SK-N-MC (cell line): ENCODE measurements around the gene TEAD2.

ENCODE experiments used
- EZH2 ChIP-seq: fragments of 200-600 bp; sonication (generic); IDR thresholded peaks from one replicate; pipeline ENCODE4 v1.6.1; 2017; ENCODE audit warnings: antibody characterized with exemption
- POLR2AphosphoS5 ChIP-seq: IDR thresholded peaks from 2 replicates; pipeline ENCODE4 v1.6.1; 2012; ENCODE audit warnings: mild to moderate bottlenecking, low read depth, low read length, borderline replicate concordance

DNA sequence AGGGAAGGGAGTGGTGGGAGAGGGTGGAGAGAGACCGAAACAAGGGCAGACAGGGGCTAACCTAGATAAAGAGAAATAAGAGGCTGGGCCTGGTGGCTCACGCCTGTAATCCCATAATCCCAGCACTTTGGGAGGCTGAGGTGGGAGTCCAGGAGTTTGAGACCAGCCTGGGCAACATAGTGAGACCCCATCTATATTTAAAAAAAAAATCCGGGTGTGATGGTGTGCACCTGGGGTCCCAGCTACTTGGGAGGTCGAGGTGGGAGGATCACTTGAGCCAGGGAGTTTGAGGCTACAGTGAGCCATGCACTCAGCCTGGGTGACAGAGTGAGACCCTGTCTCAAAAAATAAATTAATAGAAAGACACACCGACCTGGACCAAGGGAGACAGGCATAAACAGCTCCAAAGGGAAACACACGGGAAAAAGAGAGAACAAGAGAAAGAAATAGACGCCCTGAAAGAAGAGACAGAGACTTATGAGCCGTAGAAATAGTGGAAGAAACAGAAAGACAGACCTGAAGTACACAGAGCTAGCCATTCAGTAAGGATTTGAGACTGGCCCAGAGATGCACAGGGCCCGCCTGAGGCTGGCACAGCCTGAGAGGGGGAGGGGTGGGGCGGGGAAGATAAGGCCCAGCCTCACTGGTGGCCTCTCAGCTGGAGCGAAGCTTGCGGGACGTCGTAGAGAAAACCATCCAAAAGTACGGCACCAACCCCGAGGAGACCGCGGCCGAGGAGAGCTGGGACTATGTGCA is 24.8 kb downstream of the TEAD2 start:
- TF ChIP-seq POLR2AphosphoS5 = no peak
- no peak for TF ChIP-seq EZH2
